ENCODE measurements around the gene IFNL2.

The IFNL2 gene

GRCh38 chr19:39317476-39317875 lies 49.3 kb downstream of the IFNL2 start:
- no peak for DNase-seq (ENCODE audit: low read depth in 2 of 2)

- no peak for DNase-seq (ENCODE audit: low read depth in 2 of 2)
Measured at GRCh38 chr19:39318071-39318470, 49.9 kb downstream of the IFNL2 start.

GRCh38 chr19:39318690-39319089 lies 50.5 kb downstream of the IFNL2 start:
- no peak for DNase-seq (ENCODE audit: low read depth in 2 of 2)

GRCh38 chr19:39319098-39319891 lies 51.1 kb downstream of the IFNL2 start:
- no peak for DNase-seq (ENCODE audit: low read depth in 2 of 2)
